Thoracic aorta (tissue), 2 donors: ENCODE data around the gene TMEM129. TPM values are rescaled to one million over a fixed set of nuclear protein-coding genes. Genes with fewer than 3 reads are reported as not detected.

Experiments used
- ATAC-seq: fragments of 150-250 bp; one replicate; pipeline ENCODE4 v1.8.0; 2017; ENCODE audit warnings: low read depth; ENCODE audit not compliant: insufficient number of reproducible peaks, low FRiP score
- DNase-seq: peaks from one replicate; pipeline ENCODE4 v3.0.0-alpha.2; 2020; ENCODE audit warnings: low spot score
- H3K27ac ChIP-seq, 2 donors: fragments of 200-600 bp; sonication (generic); 1 replicate in 1 of 2; 2 replicates in 1 of 2; pipeline ENCODE4 v1.5.1; 2016; ENCODE audit warnings: mild to moderate bottlenecking in 2 of 2, moderate library complexity in 2 of 2
- H3K27me3 ChIP-seq: fragments of 200-600 bp; sonication (generic); replicated peaks from 2 replicates; pipeline ENCODE4 v1.6.0; 2016; ENCODE audit warnings: mild to moderate bottlenecking; ENCODE audit not compliant: insufficient read depth
- H3K36me3 ChIP-seq: fragments of 200-600 bp; sonication (generic); one replicate; pipeline ENCODE4 v1.5.1; 2016
- H3K4me1 ChIP-seq, 2 donors: fragments of 200-600 bp; sonication (generic); 1 replicate in 1 of 2; 2 replicates in 1 of 2; pipeline versions ENCODE4 v1.5.1 to v1.6.0; 2016; ENCODE audit warnings: low read depth in 2 of 2, mild to moderate bottlenecking in 1 of 2; ENCODE audit not compliant: control insufficient read depth in 1 of 2
- H3K4me3 ChIP-seq: fragments of 200-600 bp; sonication (generic); 2 replicates; pipeline ENCODE4 v1.5.1; 2016; ENCODE audit warnings: mild to moderate bottlenecking
- H3K9me3 ChIP-seq: fragments of 200-600 bp; sonication (generic); 2 replicates; pipeline ENCODE4 v1.5.1; 2016
- CTCF ChIP-seq: fragments of 200-600 bp; sonication (generic); IDR thresholded peaks from one replicate; pipeline ENCODE4 v1.5.1; 2019; ENCODE audit warnings: antibody characterized with exemption
- total RNA-seq, 2 donors: library from RNA; depleted of rRNA; stranded (reverse); fragments of >200 nt; gene quantifications; one replicate each; pipeline versions ENCODE4 v1.1.0 to v1.2.3, GENCODE V29; 2016

TMEM129 gene
- total RNA-seq, 2 donors from 2014 or later: 58.1 to 104 TPM

DNA sequence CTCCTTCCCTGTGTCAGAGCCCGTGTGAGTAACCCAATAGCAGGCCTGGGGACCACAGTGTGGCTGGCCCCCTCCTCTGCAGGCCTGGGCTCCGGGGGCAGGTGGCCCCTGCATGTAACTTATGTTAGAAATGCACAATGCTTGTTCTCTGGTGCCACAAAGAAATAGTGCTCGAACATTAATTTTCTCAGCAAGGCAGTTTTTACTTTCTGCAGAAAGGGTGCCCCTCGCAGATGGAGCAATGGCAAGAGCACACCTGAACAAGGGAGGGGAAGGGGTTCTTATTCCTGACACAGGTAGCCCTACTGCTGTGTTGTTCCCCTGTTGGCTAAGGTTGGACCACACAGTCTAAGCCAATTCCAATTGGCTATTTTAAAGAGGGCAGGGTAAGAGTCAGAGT lies 17.3 kb upstream of the TMEM129 start:
- H3K27me3 ChIP-seq: no peaks in the 10 kb centered on the region
- no peak for ATAC-seq
- peaks cover 9% of the 10 kb centered on the region for H3K9me3 ChIP-seq
- H3K36me3 ChIP-seq: peaks cover 7% of the 10 kb centered on the region
- TF ChIP-seq CTCF: no peak
- H3K4me1 ChIP-seq: no peaks in the 10 kb centered on the region
- DNase-seq: no peak
- no peak overlapping the region for H3K27ac ChIP-seq
- H3K4me3 ChIP-seq: no peak overlapping the region

DNA sequence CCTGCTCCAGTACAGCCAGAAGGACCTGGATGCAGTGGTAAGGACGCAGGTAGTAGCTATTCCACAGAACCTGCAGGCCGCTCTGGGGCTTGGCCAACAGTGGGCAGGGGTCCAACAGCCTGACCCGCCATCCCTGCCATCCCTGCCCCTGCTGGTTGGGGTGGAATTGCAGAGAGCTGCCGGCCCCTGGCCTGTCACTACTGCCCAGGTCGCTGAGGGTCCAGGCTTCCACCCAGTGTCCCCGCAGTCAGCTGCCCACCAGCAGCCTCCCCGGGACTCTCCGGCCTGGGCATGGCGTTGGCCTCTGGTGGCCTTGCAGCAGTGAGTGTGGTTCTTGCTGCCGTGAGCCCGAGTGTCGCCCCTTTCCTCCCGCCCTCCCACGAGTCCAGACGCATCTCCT lies 16.5 kb upstream of the TMEM129 start:
- no peaks in the 10 kb centered on the region for H3K4me1 ChIP-seq
- no peak for ATAC-seq
- DNase-seq: no peak
- H3K4me3 ChIP-seq: no peak overlapping the region
- H3K9me3 ChIP-seq: peaks cover 9% of the 10 kb centered on the region
- H3K27ac ChIP-seq: no peak overlapping the region
- no peak for TF ChIP-seq CTCF
- H3K36me3 ChIP-seq: peaks cover 7% of the 10 kb centered on the region
- H3K27me3 ChIP-seq: no peaks in the 10 kb centered on the region

DNA sequence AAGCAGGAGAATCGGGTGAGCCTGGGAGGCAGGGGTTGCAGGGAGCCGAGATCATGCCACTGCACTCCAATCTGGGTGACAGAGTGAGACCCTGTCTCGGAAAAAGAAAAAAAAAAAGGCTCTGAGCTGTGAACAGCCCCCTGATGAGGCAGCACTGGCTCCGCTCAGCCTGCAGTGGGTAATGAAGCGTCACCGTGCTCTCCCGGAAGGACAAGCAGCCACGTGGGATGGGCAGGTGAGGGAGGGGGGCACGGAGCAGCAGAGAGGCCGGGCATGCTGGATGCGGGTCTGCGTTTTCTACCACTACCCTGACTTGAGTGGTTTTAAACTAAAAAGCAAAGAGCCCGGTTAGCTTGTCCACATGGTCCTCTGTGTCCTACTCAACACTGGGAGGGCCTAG lies 15.7 kb upstream of the TMEM129 start:
- Histone ChIP-seq H3K4me3 (no peak overlapping the region), H3K27ac (no peak overlapping the region), H3K27me3 (no peaks in the 10 kb centered on the region), H3K4me1 (no peaks in the 10 kb centered on the region), H3K9me3 (peaks cover 9% of the 10 kb centered on the region), H3K36me3 (peaks cover 7% of the 10 kb centered on the region)
- TF ChIP-seq CTCF: no peak
- DNase-seq (no peak), ATAC-seq (no peak)

GRCh38 chr4:1735215-1735614 lies 14.1 kb upstream of the TMEM129 start:
- Histone ChIP-seq H3K36me3 (peaks cover 7% of the 10 kb centered on the region), H3K4me1 (no peaks in the 10 kb centered on the region), H3K27me3 (no peaks in the 10 kb centered on the region), H3K27ac (no peak overlapping the region), H3K9me3 (peaks cover 9% of the 10 kb centered on the region), H3K4me3 (no peak overlapping the region)
- ATAC-seq (no peak), DNase-seq (no peak)
- no peak for TF ChIP-seq CTCF

GRCh38 chr4:1732911-1733310 lies 11.8 kb upstream of the TMEM129 start:
- no peaks in the 10 kb centered on the region for H3K4me1 ChIP-seq
- H3K27me3 ChIP-seq: no peaks in the 10 kb centered on the region
- peaks cover 7% of the 10 kb centered on the region for H3K36me3 ChIP-seq
- DNase-seq: no peak
- TF ChIP-seq CTCF: no peak
- no peak overlapping the region for H3K4me3 ChIP-seq
- peaks cover 2% of the 10 kb centered on the region for H3K9me3 ChIP-seq
- ATAC-seq: no peak
- H3K27ac ChIP-seq: no peak overlapping the region
